Activated T-helper 17 cell treated with anti-CD3 and anti-CD28 coated beads, Interleukin-2, amount 50 U/mL, for 72 hours (primary cell): ENCODE results near the gene DBX1. TPM values are rescaled to one million over a fixed set of nuclear protein-coding genes. Genes with fewer than 3 reads are reported as not detected.

Experiments used
- total RNA-seq, 2 donors: library from RNA; stranded (reverse); gene quantifications; one replicate each; pipeline ENCODE4 v1.2.3, GENCODE V29; 2022

The DBX1 gene
- total RNA-seq, 2 donors from 2014 or later: not detected

Other genes with a start within 250 kb of the DBX1 start
- 10 to 100 TPM; 64.9 to 76.5 TPM for gene HTATIP2, start 203.2 kb upstream of the DBX1 start, total RNA-seq
- 10 to 100 TPM; 21.4 to 42.0 TPM for gene PRMT3, start 227.2 kb upstream of the DBX1 start, total RNA-seq